H9 (cell line): Measurements from ENCODE around the gene SETBP1. TPM values are rescaled to one million over a fixed set of nuclear protein-coding genes. Genes with fewer than 3 reads are reported as not detected.

Source experiments
- DNase-seq: peaks from one replicate; pipeline ENCODE4 v3.0.0-alpha.2; 2017
- H2AFZ ChIP-seq: one replicate; pipeline ENCODE4 v1.6.1; 2013; ENCODE audit warnings: mild to moderate bottlenecking, low read length, control low read depth, moderate library complexity
- H2AK5ac ChIP-seq: 2 replicates; pipeline ENCODE4 v1.6.1; 2013; ENCODE audit warnings: low read length, control low read depth, mixed read lengths; ENCODE audit not compliant: insufficient read length
- H2BK120ac ChIP-seq: one replicate; pipeline ENCODE4 v1.6.1; 2013; ENCODE audit warnings: low read depth, mild to moderate bottlenecking, low read length, control low read depth, inconsistent platforms; ENCODE audit not compliant: poor library complexity, severe bottlenecking
- H2BK12ac ChIP-seq: 2 replicates; pipeline ENCODE4 v1.6.1; 2013; ENCODE audit warnings: low read length, control low read depth, mixed read lengths, low read depth; ENCODE audit not compliant: insufficient read length
- H2BK15ac ChIP-seq: 2 replicates; pipeline ENCODE4 v1.6.1; 2013; ENCODE audit warnings: low read depth, low read length, control low read depth
- H2BK20ac ChIP-seq: one replicate; pipeline ENCODE4 v1.6.1; 2013; ENCODE audit warnings: low read depth, mild to moderate bottlenecking, low read length, control low read depth, inconsistent platforms; ENCODE audit not compliant: poor library complexity, severe bottlenecking
- H2BK5ac ChIP-seq: 2 replicates; pipeline ENCODE4 v1.6.1; 2013; ENCODE audit warnings: low read length, control low read depth, mixed read lengths; ENCODE audit not compliant: insufficient read length
- H3K14ac ChIP-seq: 2 replicates; pipeline ENCODE4 v1.6.1; 2013; ENCODE audit warnings: low read length, control low read depth; ENCODE audit not compliant: insufficient read depth
- H3K18ac ChIP-seq: 2 replicates; pipeline ENCODE4 v1.6.1; 2013; ENCODE audit warnings: low read depth, mild to moderate bottlenecking, mixed read lengths, low read length, control low read depth; ENCODE audit not compliant: insufficient read length
- H3K23ac ChIP-seq: 2 replicates; pipeline ENCODE4 v1.6.1; 2013; ENCODE audit warnings: low read length, control low read depth, mixed read lengths, low read depth; ENCODE audit not compliant: insufficient read length
- H3K23me2 ChIP-seq: 2 replicates; pipeline ENCODE4 v1.6.1; 2013; ENCODE audit warnings: low read depth, mild to moderate bottlenecking, mixed read lengths, low read length, control low read depth; ENCODE audit not compliant: insufficient read length, poor library complexity, severe bottlenecking
- H3K27ac ChIP-seq: 2 replicates; pipeline ENCODE4 v1.5.1; 2013; ENCODE audit warnings: low read length, control low read depth, mixed read lengths, low read depth; ENCODE audit not compliant: insufficient read length
- H3K27me3 ChIP-seq: 2 replicates; pipeline ENCODE4 v1.6.1; 2013; ENCODE audit warnings: low read length, control low read depth, inconsistent platforms; ENCODE audit not compliant: insufficient read depth
- H3K4ac ChIP-seq: 2 replicates; pipeline ENCODE4 v1.6.1; 2013; ENCODE audit warnings: low read depth, mild to moderate bottlenecking, control low read depth, inconsistent platforms, low read length, moderate library complexity
- H3K4me1 ChIP-seq: 2 replicates; pipeline ENCODE4 v1.6.1; 2013; ENCODE audit warnings: low read length, control low read depth, inconsistent platforms; ENCODE audit not compliant: insufficient read depth
- H3K4me2 ChIP-seq: 2 replicates; pipeline ENCODE4 v1.6.1; 2013; ENCODE audit warnings: low read length, control low read depth, mixed read lengths; ENCODE audit not compliant: insufficient read length, insufficient read depth
- H3K56ac ChIP-seq: 2 replicates; pipeline ENCODE4 v1.6.1; 2013; ENCODE audit warnings: low read depth, mild to moderate bottlenecking, mixed read lengths, low read length, control low read depth; ENCODE audit not compliant: insufficient read length
- H3K79me1 ChIP-seq: 2 replicates; pipeline ENCODE4 v1.6.1; 2013; ENCODE audit warnings: low read depth, mild to moderate bottlenecking, moderate library complexity, low read length, control low read depth, inconsistent platforms; ENCODE audit not compliant: insufficient read depth, poor library complexity, severe bottlenecking
- H3K79me2 ChIP-seq: 2 replicates; pipeline ENCODE4 v1.6.1; 2013; ENCODE audit warnings: low read length, control low read depth, inconsistent platforms; ENCODE audit not compliant: insufficient read depth
- H3K9ac ChIP-seq: 2 replicates; pipeline ENCODE4 v1.6.1; 2013; ENCODE audit warnings: low read length, control low read depth, mixed read lengths; ENCODE audit not compliant: insufficient read length; ENCODE audit errors: extremely low read depth
- H3K9me3 ChIP-seq: one replicate; pipeline ENCODE4 v1.6.1; 2013; ENCODE audit warnings: low read depth, low read length, inconsistent platforms; ENCODE audit not compliant: control insufficient read depth
- H3T11ph ChIP-seq: one replicate; pipeline ENCODE4 v1.6.1; 2013; ENCODE audit warnings: mild to moderate bottlenecking, low read length, control low read depth, inconsistent platforms
- H4K20me1 ChIP-seq: one replicate; pipeline ENCODE4 v1.6.1; 2013; ENCODE audit not compliant: control insufficient read depth, insufficient read length, insufficient read depth
- H4K5ac ChIP-seq: 2 replicates; pipeline ENCODE4 v1.6.1; 2013; ENCODE audit warnings: low read depth, mild to moderate bottlenecking, mixed read lengths, low read length, control low read depth; ENCODE audit not compliant: insufficient read length
- H4K8ac ChIP-seq: replicated peaks from 2 replicates; pipeline ENCODE4 v1.6.1; 2013; ENCODE audit warnings: low read length, control low read depth, mixed read lengths, low read depth; ENCODE audit not compliant: insufficient read length
- H4K91ac ChIP-seq: 2 replicates; pipeline ENCODE4 v1.6.1; 2013; ENCODE audit warnings: low read depth, mild to moderate bottlenecking, moderate library complexity, mixed read lengths, low read length, control low read depth; ENCODE audit not compliant: insufficient read length
- H3K27ac Mint-ChIP-seq, 3 experiments: 2 replicates in 2 of 3; 3 replicates in 1 of 3; pipeline ENCODE4 v1.8.0; 2020 to 2021; ENCODE audit warnings: mixed read lengths in 3 of 3, mild to moderate bottlenecking in 1 of 3, moderate library complexity in 1 of 3
- H3K27me3 Mint-ChIP-seq: 2 replicates; pipeline ENCODE4 v1.8.0; 2021; ENCODE audit warnings: low read depth, mild to moderate bottlenecking, moderate library complexity, mixed read lengths
- H3K36me3 Mint-ChIP-seq, 3 experiments: 2 replicates in 2 of 3; 3 replicates in 1 of 3; pipeline ENCODE4 v1.8.0; 2020 to 2021; ENCODE audit warnings: low read depth in 3 of 3, mixed read lengths in 3 of 3; ENCODE audit not compliant: insufficient read depth in 1 of 3
- H3K4me1 Mint-ChIP-seq, 2 experiments: 2 replicates each; pipeline ENCODE4 v1.8.0; 2020; ENCODE audit warnings: mixed read lengths in 2 of 2
- H3K4me3 Mint-ChIP-seq, 2 experiments: 2 replicates in 1 of 2; 3 replicates in 1 of 2; pipeline ENCODE4 v1.8.0; 2020 to 2021; ENCODE audit warnings: mild to moderate bottlenecking in 2 of 2, mixed read lengths in 2 of 2, moderate library complexity in 1 of 2
- H3K9me3 Mint-ChIP-seq, 2 experiments: 2 replicates in 1 of 2; 3 replicates in 1 of 2; pipeline ENCODE4 v1.8.0; 2020; ENCODE audit warnings: mild to moderate bottlenecking in 2 of 2, mixed read lengths in 2 of 2, moderate library complexity in 1 of 2
- WGBS: extraction: QIAGEN DNeasy Blood & Tissue Kit; methylation state at CpG from one replicate; pipeline ENCODE4 v1.1.7; 2013; ENCODE audit warnings: missing lambda C conversion rate, low lambda C conversion rate, mixed read lengths; ENCODE audit not compliant: insufficient read length; ENCODE audit errors: extremely low coverage; 5-methylcytosine and 5-hydroxymethylcytosine counted together
- total RNA-seq: library from RNA; stranded (reverse); gene quantifications from 2 replicates; pipeline ENCODE4 v1.2.1, GENCODE V29; 2021
- TF ChIP-seq, protein P1 (sequence below): fragments of 200-600 bp; sonication (generic); conservative IDR thresholded peaks from 3 replicates; pipeline ENCODE4 v1.8.0; 2021; ENCODE audit warnings: antibody characterized with exemption, mild to moderate bottlenecking

SETBP1 gene
- total RNA-seq, 1 experiment from 2014 or later, result 4.6 TPM

DNA sequence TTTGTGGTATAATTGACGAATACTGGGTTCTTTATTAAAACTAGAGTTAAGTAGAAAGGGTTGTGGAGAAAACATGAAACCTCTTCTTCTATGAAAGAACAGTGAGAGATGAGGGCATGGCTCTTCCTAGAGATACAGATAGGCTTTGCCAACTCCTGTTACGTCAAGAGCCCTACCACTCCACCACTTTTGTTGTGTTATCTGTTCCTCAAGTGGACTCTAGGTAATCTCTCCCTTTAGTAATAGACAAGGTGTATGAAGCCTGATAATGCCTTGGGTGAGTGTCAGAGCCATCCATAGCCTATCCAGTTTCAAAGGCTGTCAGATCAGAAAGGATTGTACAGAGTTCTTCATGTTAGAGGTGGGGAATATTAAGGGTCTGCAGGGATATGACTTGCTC lies 176.4 kb downstream of the SETBP1 start:
- no peak overlapping the region for H4K8ac ChIP-seq
- H2AFZ ChIP-seq, result no peak overlapping the region
- DNase-seq, result no peak
- no peak overlapping the region for H2BK12ac ChIP-seq
- no peak overlapping the region for H3K27ac ChIP-seq
- TF ChIP-seq, protein P1, sequence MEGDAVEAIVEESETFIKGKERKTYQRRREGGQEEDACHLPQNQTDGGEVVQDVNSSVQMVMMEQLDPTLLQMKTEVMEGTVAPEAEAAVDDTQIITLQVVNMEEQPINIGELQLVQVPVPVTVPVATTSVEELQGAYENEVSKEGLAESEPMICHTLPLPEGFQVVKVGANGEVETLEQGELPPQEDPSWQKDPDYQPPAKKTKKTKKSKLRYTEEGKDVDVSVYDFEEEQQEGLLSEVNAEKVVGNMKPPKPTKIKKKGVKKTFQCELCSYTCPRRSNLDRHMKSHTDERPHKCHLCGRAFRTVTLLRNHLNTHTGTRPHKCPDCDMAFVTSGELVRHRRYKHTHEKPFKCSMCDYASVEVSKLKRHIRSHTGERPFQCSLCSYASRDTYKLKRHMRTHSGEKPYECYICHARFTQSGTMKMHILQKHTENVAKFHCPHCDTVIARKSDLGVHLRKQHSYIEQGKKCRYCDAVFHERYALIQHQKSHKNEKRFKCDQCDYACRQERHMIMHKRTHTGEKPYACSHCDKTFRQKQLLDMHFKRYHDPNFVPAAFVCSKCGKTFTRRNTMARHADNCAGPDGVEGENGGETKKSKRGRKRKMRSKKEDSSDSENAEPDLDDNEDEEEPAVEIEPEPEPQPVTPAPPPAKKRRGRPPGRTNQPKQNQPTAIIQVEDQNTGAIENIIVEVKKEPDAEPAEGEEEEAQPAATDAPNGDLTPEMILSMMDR, result no peak
- H3K9ac ChIP-seq, result no peak overlapping the region
- no peaks in the 10 kb centered on the region for H3K4me1 ChIP-seq
- no peak overlapping the region for H4K5ac ChIP-seq
- no peak overlapping the region for H2AK5ac ChIP-seq
- no peaks in the 10 kb centered on the region for H3K27me3 ChIP-seq
- no peak overlapping the region for H3K14ac ChIP-seq
- no peaks in the 10 kb centered on the region for H4K20me1 ChIP-seq
- Mint-ChIP-seq H3K27me3 (no peaks in the 10 kb centered on the region), H3K4me3 (no peak overlapping the region), H3K4me1 (no peaks in the 10 kb centered on the region), H3K27ac (no peak overlapping the region), H3K36me3 (peaks cover 0 to 4% (median 0%) of the 10 kb centered on the region in 3 experiments; a peak in 1 of 7 replicates), H3K9me3 (no peaks in the 10 kb centered on the region; a peak in 1 of 5 replicates)
- no peak overlapping the region for H3T11ph ChIP-seq
- H2BK15ac ChIP-seq, result no peak overlapping the region
- H3K79me2 ChIP-seq, result no peaks in the 10 kb centered on the region
- no peak overlapping the region for H2BK20ac ChIP-seq
- no peak overlapping the region for H2BK5ac ChIP-seq
- no peak overlapping the region for H2BK120ac ChIP-seq
- no peaks in the 10 kb centered on the region for H3K23me2 ChIP-seq
- H3K4me2 ChIP-seq, result no peak overlapping the region
- no peak overlapping the region for H3K56ac ChIP-seq
- no peak overlapping the region for H3K23ac ChIP-seq
- no peak overlapping the region for H3K4ac ChIP-seq
- H3K79me1 ChIP-seq, result no peaks in the 10 kb centered on the region
- H3K9me3 ChIP-seq, result no peaks in the 10 kb centered on the region
- no CpG with 5 or more reads among the region's 2 CpGs for WGBS
- H3K18ac ChIP-seq, result no peak overlapping the region
- H4K91ac ChIP-seq, result no peak overlapping the region
